IPS DF 6.9 (cell line): Measurements from ENCODE around the gene FHIT.

Experiments
- DNase-seq: peaks from one replicate; pipeline ENCODE4 v3.0.0-alpha.2; 2013; ENCODE audit warnings: low read depth, low spot score
- H3K27ac ChIP-seq: one replicate; pipeline ENCODE4 v1.5.1; 2013; ENCODE audit warnings: low read length, control low read depth
- H3K27me3 ChIP-seq: 2 replicates; pipeline ENCODE4 v1.6.1; 2013; ENCODE audit warnings: mild to moderate bottlenecking, low read length; ENCODE audit not compliant: control insufficient read depth, insufficient read depth
- H3K36me3 ChIP-seq: 2 replicates; pipeline ENCODE4 v1.6.1; 2013; ENCODE audit warnings: low read length; ENCODE audit not compliant: control insufficient read depth, insufficient read depth
- H3K4me1 ChIP-seq: 2 replicates; pipeline ENCODE4 v1.6.1; 2013; ENCODE audit warnings: low read length; ENCODE audit not compliant: control insufficient read depth, insufficient read depth
- H3K4me3 ChIP-seq: 2 replicates; pipeline ENCODE4 v1.5.1; 2013; ENCODE audit warnings: mild to moderate bottlenecking, low read length
- H3K9me3 ChIP-seq: 2 replicates; pipeline ENCODE4 v1.6.1; 2013; ENCODE audit warnings: low read length, inconsistent platforms; ENCODE audit not compliant: control insufficient read depth, insufficient read depth
- WGBS: extraction: QIAGEN DNeasy Blood & Tissue Kit; methylation state at CpG from one replicate; pipeline ENCODE4 v1.1.7; 2013; ENCODE audit warnings: mixed read lengths, missing lambda C conversion rate; ENCODE audit not compliant: insufficient read length, insufficient coverage; 5-methylcytosine and 5-hydroxymethylcytosine counted together

Gene FHIT

GRCh38 chr3:60983906-60984305 is 267.3 kb downstream of the FHIT start:
- WGBS: no CpG with 5 or more reads among the region's 1 CpG
- Histone ChIP-seq H3K27ac (no peak overlapping the region), H3K27me3 (no peaks in the 10 kb centered on the region), H3K4me3 (no peak overlapping the region), H3K9me3 (no peaks in the 10 kb centered on the region), H3K4me1 (no peaks in the 10 kb centered on the region), H3K36me3 (no peaks in the 10 kb centered on the region)
- DNase-seq: no peak

- Histone ChIP-seq H3K27ac (no peak overlapping the region), H3K9me3 (no peaks in the 10 kb centered on the region), H3K36me3 (no peaks in the 10 kb centered on the region), H3K27me3 (no peaks in the 10 kb centered on the region), H3K4me1 (no peaks in the 10 kb centered on the region), H3K4me3 (no peak overlapping the region)
- no CpG with 5 or more reads among the region's 1 CpG for WGBS
- no peak for DNase-seq
Observed at GRCh38 chr3:60980342-60980692, 270.9 kb downstream of the FHIT start.

- H3K27ac ChIP-seq: no peak overlapping the region
- H3K27me3 ChIP-seq: no peaks in the 10 kb centered on the region
- H3K9me3 ChIP-seq: no peaks in the 10 kb centered on the region
- WGBS: no CpG with 5 or more reads among the region's 6 CpGs
- DNase-seq: no peak
- no peaks in the 10 kb centered on the region for H3K36me3 ChIP-seq
- H3K4me3 ChIP-seq: no peak overlapping the region
- H3K4me1 ChIP-seq: no peaks in the 10 kb centered on the region
Observed at GRCh38 chr3:60979461-60980341, 271.6 kb downstream of the FHIT start.

- no peaks in the 10 kb centered on the region for H3K9me3 ChIP-seq
- no peaks in the 10 kb centered on the region for H3K27me3 ChIP-seq
- no peaks in the 10 kb centered on the region for H3K4me1 ChIP-seq
- no CpG with 5 or more reads among the region's 1 CpG for WGBS
- DNase-seq: no peak
- no peak overlapping the region for H3K27ac ChIP-seq
- H3K36me3 ChIP-seq: no peaks in the 10 kb centered on the region
- H3K4me3 ChIP-seq: no peak overlapping the region
Observed at GRCh38 chr3:60973321-60973720, 277.9 kb downstream of the FHIT start.

GRCh38 chr3:60972599-60972998 is 278.7 kb downstream of the FHIT start:
- no peaks in the 10 kb centered on the region for H3K36me3 ChIP-seq
- H3K27ac ChIP-seq: no peak overlapping the region
- no peaks in the 10 kb centered on the region for H3K9me3 ChIP-seq
- DNase-seq: no peak
- H3K4me1 ChIP-seq: no peaks in the 10 kb centered on the region
- no peaks in the 10 kb centered on the region for H3K27me3 ChIP-seq
- no peak overlapping the region for H3K4me3 ChIP-seq

GRCh38 chr3:60970850-60971249 is 280.4 kb downstream of the FHIT start:
- WGBS: no CpG with 5 or more reads among the region's 4 CpGs
- DNase-seq: no peak
- Histone ChIP-seq H3K4me3 (no peak overlapping the region), H3K27me3 (no peaks in the 10 kb centered on the region), H3K27ac (no peak overlapping the region), H3K4me1 (no peaks in the 10 kb centered on the region), H3K9me3 (no peaks in the 10 kb centered on the region), H3K36me3 (no peaks in the 10 kb centered on the region)

GRCh38 chr3:60967141-60967540 is 284.1 kb downstream of the FHIT start:
- H3K4me1 ChIP-seq: no peaks in the 10 kb centered on the region
- no peak overlapping the region for H3K27ac ChIP-seq
- no peaks in the 10 kb centered on the region for H3K27me3 ChIP-seq
- no CpG with 5 or more reads among the region's 1 CpG for WGBS
- H3K36me3 ChIP-seq: no peaks in the 10 kb centered on the region
- no peak overlapping the region for H3K4me3 ChIP-seq
- no peaks in the 10 kb centered on the region for H3K9me3 ChIP-seq
- no peak for DNase-seq

- H3K27me3 ChIP-seq: no peaks in the 10 kb centered on the region
- no CpG with 5 or more reads among the region's 1 CpG for WGBS
- H3K4me3 ChIP-seq: no peak overlapping the region
- H3K36me3 ChIP-seq: no peaks in the 10 kb centered on the region
- no peaks in the 10 kb centered on the region for H3K9me3 ChIP-seq
- no peaks in the 10 kb centered on the region for H3K4me1 ChIP-seq
- H3K27ac ChIP-seq: no peak overlapping the region
- no peak for DNase-seq
Observed at GRCh38 chr3:60957541-60957940, 293.7 kb downstream of the FHIT start.

- Histone ChIP-seq H3K4me1 (no peaks in the 10 kb centered on the region), H3K4me3 (no peak overlapping the region), H3K27ac (no peak overlapping the region), H3K36me3 (no peaks in the 10 kb centered on the region), H3K27me3 (no peaks in the 10 kb centered on the region), H3K9me3 (no peaks in the 10 kb centered on the region)
- WGBS: no CpG with 5 or more reads among the region's 4 CpGs
- DNase-seq: no peak
Observed at GRCh38 chr3:60956729-60957128, 294.5 kb downstream of the FHIT start.

- no peak overlapping the region for H3K4me3 ChIP-seq
- no peaks in the 10 kb centered on the region for H3K27me3 ChIP-seq
- no peak overlapping the region for H3K27ac ChIP-seq
- H3K36me3 ChIP-seq: no peaks in the 10 kb centered on the region
- no peaks in the 10 kb centered on the region for H3K9me3 ChIP-seq
- no peaks in the 10 kb centered on the region for H3K4me1 ChIP-seq
- no peak for DNase-seq
- no CpG with 5 or more reads among the region's 2 CpGs for WGBS
Observed at GRCh38 chr3:60955034-60955433, 296.2 kb downstream of the FHIT start.

GRCh38 chr3:60954048-60954447 is 297.2 kb downstream of the FHIT start:
- H3K4me1 ChIP-seq: no peaks in the 10 kb centered on the region
- H3K9me3 ChIP-seq: no peaks in the 10 kb centered on the region
- no peak overlapping the region for H3K4me3 ChIP-seq
- no peak overlapping the region for H3K27ac ChIP-seq
- no CpG with 5 or more reads among the region's 2 CpGs for WGBS
- no peak for DNase-seq
- no peaks in the 10 kb centered on the region for H3K36me3 ChIP-seq
- no peaks in the 10 kb centered on the region for H3K27me3 ChIP-seq
